HG03469 (cell line): Measurements from ENCODE around the gene CMSS1.

Experiments used
- ATAC-seq: cut with Tn5 transposase; IDR thresholded peaks from one replicate; pipeline ENCODE4 v1.9.1; 2021; ENCODE audit warnings: mild to moderate bottlenecking, moderate library complexity, moderate number of reproducible peaks; ENCODE audit not compliant: unreplicated experiment

CMSS1 gene

GRCh38 chr3:99896482-99896881, 78.8 kb downstream of the CMSS1 start:
- no peak for ATAC-seq

GRCh38 chr3:99899603-99900002, 81.9 kb downstream of the CMSS1 start:
- ATAC-seq = no peak

- ATAC-seq = no peak
These were observed 82.6 kb downstream of the CMSS1 start for GRCh38 chr3:99900248-99900647.

- ATAC-seq = no peak
These were observed 83.7 kb downstream of the CMSS1 start for GRCh38 chr3:99901200-99901926.

GRCh38 chr3:99902091-99902490, 84.4 kb downstream of the CMSS1 start:
- no peak for ATAC-seq

- ATAC-seq = no peak
These were observed 86.2 kb downstream of the CMSS1 start for GRCh38 chr3:99903869-99904268.

GRCh38 chr3:99907959-99908544, 90.4 kb downstream of the CMSS1 start:
- no peak for ATAC-seq

GRCh38 chr3:99909714-99910495, 92.2 kb downstream of the CMSS1 start:
- ATAC-seq = no peak

- no peak for ATAC-seq
These were observed 93.2 kb downstream of the CMSS1 start for GRCh38 chr3:99910752-99911290.

GRCh38 chr3:99911433-99911832, 93.8 kb downstream of the CMSS1 start:
- no peak for ATAC-seq

- ATAC-seq = no peak
These were observed 98.3 kb downstream of the CMSS1 start for GRCh38 chr3:99915906-99916432.

GRCh38 chr3:99918715-99919114, 101.1 kb downstream of the CMSS1 start:
- no peak for ATAC-seq

GRCh38 chr3:99919694-99920093, 102.0 kb downstream of the CMSS1 start:
- no peak for ATAC-seq

- ATAC-seq = no peak
These were observed 103.1 kb downstream of the CMSS1 start for GRCh38 chr3:99920481-99921376.

GRCh38 chr3:99921377-99921695, 103.7 kb downstream of the CMSS1 start:
- no peak for ATAC-seq

GRCh38 chr3:99921986-99922385, 104.3 kb downstream of the CMSS1 start:
- ATAC-seq = no peak

GRCh38 chr3:99923873-99924272, 106.2 kb downstream of the CMSS1 start:
- no peak for ATAC-seq

GRCh38 chr3:99925584-99926230, 108.0 kb downstream of the CMSS1 start:
- no peak for ATAC-seq

GRCh38 chr3:99927671-99928457, 110.2 kb downstream of the CMSS1 start:
- no peak for ATAC-seq
